Epidermal melanocyte (primary cell): ENCODE results near the gene DEDD2.

ENCODE experiments used
- DNase-seq: peaks from one replicate; pipeline ENCODE4 v3.0.0; 2011; ENCODE audit warnings: low spot score; ENCODE audit not compliant: insufficient read length

DEDD2 gene

DNA sequence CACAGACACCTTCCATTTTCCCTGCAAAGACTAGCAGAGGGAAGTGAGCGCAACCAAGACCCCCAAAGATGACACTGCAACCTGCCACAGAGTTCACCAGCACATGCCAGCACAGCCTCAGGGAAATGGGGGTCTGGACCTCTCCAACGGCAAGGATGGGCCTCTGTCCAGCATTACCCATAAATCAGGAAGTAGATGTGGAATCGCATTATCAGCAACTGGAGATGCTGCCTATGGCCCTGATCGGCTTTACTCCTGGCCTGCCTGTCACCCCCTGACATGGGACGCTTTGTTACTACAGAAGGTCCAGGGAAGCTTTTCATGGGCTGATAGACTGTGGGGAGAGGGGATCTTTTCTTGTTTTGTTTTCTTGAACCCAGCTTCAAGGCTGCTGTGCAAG lies 43.8 kb downstream of the DEDD2 start:
- no peak for DNase-seq

DNA sequence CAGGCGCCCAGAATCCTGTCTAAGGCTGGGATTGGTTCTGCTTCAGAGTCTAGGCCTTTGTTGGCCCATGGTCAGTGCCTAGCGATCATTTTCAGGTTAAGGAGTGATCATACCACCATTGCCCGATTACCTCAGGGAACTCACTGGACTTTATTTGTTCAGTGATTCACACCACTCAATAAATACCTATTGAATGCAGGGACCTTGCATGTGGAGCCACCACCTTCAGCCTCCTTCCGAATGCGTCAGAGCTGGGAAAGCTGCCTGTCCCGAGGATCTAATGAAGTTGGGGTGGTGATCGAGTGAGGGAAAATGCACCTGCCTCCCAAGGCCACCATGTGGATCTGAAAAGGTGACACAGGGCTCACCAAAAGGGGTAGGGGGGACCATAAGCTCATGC lies 45.2 kb downstream of the DEDD2 start:
- DNase-seq, result no peak

DNA sequence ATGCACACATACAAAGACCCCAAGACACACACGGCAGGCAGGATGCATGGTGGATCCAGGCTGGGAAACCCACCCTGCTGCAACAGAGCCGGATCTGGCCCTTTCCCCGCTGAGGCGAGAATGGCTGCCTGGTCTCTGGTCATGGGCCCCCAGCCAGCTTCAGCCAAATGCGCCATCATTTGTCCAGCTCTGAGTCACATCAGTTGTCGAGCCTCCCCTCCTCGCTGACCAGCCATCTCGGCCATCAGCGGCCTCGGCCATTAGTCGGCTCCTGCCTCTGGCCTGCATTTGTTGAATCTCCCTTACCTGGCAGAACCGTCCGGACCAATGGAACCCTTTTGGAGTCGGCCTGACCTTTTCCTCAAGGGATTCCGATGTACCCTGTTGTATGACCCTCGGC lies 46.8 kb downstream of the DEDD2 start:
- DNase-seq, result no peak

DNA sequence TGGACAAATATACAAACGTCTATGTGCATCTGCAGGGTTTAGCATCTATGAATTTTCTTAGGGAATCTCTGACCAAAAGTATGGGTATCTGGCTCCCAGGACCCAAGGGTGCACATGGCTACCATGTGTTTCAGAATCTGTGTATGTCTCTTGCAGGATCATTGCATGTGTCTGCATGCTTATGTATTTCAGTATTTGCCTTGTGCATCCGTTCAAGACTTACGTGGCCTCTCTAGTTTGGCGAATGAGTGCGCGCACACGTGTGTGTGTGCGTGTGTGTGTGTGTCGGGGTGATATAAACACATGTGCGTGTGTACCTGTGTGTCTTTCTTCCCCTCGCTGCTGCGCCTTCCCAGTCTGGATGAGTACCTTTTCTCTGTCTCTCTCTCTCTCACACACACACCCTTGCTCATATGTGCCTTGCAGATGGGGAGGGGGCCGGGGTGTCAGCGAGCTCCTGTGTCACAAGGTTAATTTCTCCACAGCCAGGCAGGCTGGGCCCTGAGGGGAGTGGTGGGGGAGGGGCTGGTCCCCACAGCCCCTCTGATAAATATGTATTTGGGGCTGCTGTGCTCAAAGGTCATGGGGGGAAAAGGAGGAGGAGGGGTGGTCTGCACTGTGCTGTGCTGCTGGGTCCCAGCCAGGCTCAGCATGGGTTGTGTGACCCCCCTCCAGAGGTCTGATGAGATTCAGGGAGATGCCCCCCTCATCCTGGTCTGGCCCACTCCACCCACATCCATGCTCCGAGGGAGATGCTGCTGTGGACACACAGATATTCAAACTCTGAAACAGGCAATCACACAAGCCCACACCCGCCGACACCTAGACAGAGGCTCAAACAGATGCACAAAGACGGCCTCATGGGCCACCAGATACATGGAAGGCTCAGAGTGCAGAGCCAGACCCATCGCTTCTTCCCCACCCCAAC lies 47.7 kb downstream of the DEDD2 start:
- no peak for DNase-seq

DNA sequence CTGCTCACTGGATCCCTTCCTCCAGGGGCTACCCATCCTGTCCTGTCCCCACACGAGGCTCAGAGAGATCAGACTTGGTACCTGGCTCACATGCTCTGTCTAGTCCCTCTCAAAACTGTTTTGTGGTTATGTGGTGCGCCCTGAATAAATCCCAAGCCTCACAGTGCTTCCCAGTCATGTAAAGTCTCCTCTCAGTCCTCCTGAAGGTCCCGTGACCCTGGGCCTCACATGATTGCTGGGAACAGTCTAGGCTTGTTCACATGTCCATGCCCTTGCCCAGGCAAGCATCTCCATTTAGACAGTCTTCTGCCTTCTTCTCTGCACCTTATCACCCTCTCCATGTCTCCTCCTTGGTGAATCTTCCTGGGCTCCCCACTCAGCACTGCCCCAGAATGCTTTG lies 49.3 kb downstream of the DEDD2 start:
- no peak for DNase-seq

DNA sequence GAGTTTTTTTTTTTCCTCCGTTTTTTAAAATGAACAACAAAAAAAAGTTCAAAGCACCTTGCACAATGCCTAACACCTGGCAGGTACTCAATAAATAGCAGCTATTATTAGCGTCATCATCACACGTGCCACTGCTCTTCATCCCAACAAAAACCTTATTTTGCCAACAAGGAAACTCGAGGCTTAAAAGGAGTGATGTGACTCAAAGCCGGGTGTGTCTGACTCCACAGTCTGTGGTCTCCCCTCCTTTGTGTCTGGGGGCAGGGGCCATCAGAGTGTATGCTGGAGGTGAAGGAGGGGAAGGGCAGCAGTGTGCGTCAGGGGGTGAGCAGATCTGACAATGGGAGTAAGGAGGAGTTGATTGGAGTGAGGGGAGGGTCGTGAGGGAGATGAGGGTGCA lies 51.2 kb downstream of the DEDD2 start:
- no peak for DNase-seq

DNA sequence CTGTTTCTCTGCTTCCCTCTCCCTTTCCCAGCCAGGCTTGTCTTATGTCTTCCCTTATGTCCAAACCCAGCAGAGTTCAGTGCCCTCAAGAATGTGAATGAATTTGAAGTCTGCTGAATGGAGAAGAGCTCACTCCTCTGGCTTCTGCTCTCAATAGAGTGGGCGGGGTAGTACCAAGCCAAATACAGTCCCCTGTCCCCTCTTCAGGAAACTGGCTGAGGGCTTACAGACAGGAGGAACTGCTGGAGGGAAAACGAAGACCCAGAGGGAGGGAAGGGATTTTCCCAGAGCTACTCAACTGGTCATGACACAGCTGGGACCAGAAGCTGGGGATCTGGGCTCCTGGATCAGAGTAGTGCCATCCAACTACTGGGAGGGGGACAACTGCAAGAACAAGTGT lies 52.3 kb downstream of the DEDD2 start:
- DNase-seq, result no peak

DNA sequence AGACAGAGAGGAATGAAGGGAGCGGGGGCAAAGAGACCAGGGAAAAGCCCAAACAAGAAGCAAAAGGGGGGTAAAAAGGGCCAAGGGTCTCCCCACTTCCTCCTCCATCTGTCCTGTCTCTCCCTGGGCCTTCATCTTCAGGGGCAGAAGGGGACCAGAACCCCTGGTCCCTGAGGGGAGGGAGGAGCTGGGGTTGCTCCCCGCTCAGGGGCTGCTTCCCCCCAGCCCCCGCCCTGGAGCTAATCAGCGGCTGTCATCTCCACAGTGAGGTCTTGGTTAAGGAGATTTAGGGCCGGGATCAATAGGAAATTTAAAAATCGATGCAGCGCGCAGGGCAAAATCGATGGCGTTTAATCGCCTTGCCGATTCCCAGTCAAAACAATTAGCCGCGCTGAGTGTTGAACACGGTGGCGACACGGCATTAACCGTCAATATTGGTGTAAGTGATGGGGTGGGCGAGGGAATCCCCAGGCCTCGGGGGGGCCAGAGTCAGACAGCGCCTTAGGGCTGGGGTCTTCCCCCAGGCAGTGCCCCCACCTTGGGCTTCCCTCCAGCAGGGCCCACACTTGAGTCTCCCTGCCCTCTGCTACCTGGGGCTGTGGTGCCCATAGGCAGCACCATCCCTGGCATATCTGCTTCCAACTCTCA lies 55.7 kb downstream of the DEDD2 start:
- no peak for DNase-seq

DNA sequence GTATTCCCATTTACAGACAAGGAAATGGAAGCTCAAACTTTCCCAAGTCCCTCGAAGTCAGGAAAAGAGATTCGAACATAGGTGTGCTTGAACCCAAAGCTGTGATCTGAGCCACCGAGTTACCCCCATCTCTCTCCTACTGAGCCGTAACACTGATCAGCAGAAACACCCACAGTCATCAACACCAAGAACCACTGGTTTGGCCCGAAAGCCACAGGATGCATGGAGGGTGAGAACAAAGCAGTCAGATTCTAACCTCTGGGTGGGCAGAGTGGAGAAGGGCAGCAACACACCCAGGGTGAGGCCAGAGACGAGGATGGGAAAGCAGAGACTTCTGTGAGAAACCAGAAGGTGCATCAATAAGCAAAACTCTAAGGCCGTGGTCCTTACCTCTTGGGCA lies 57.5 kb downstream of the DEDD2 start:
- DNase-seq, result no peak

DNA sequence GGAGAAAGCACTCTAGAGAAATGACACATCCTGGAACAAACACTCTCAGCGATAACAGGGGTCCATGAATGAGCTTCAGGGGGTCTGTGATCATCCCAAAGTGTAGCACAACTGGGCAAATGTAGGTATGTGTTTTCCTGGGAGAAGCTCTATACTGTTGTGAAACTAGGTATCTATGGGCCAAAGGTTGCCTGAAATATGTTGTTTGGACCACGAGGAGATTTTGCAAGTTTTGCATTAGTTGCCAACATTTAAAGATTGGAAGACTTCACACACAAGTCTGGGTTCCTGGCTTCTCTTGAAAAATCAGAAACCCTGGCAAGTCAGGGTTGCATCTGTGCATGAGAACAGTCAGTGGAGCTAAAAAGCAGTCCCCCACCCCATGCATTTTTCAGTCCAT lies 58.6 kb downstream of the DEDD2 start:
- DNase-seq, result no peak

DNA sequence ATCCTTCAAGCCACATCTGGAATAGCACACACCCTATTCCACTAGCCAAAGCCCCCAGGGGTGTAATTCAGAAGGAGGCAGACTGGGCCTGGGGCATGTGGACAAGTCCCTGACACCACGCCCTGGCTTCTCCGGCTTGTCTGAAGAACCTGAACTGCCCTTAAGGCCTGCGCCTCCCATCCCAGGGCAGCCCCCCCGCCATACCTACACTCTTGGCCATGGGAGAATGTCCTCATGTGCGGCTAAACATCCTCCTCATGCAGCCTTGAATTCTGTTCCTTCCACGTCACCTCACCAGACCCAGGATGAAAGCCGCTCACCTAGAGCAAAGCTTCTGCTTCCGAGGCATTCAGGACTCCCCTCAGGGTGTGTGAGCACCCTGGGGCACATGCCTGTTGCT lies 60.9 kb downstream of the DEDD2 start:
- no peak for DNase-seq

DNA sequence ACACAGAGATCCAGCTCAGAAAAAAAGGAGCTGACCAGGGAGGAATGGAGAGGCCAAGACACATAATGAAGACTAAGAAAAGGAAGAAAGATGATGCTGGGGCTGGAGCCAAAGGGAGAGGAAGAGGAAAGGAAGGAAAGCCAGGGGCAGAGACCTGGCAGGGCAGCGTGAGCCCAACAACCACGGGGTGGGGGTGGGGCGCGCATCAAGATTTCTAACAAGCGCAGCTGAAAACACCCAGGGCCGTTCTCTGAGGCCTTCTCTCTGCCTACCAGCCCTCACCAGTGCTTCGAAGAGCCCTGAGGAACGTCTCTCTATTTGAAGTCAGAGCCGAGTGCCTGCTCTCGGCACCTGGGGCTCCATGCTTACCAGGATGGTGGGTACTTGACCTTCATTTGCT lies 61.7 kb downstream of the DEDD2 start:
- no peak for DNase-seq

DNA sequence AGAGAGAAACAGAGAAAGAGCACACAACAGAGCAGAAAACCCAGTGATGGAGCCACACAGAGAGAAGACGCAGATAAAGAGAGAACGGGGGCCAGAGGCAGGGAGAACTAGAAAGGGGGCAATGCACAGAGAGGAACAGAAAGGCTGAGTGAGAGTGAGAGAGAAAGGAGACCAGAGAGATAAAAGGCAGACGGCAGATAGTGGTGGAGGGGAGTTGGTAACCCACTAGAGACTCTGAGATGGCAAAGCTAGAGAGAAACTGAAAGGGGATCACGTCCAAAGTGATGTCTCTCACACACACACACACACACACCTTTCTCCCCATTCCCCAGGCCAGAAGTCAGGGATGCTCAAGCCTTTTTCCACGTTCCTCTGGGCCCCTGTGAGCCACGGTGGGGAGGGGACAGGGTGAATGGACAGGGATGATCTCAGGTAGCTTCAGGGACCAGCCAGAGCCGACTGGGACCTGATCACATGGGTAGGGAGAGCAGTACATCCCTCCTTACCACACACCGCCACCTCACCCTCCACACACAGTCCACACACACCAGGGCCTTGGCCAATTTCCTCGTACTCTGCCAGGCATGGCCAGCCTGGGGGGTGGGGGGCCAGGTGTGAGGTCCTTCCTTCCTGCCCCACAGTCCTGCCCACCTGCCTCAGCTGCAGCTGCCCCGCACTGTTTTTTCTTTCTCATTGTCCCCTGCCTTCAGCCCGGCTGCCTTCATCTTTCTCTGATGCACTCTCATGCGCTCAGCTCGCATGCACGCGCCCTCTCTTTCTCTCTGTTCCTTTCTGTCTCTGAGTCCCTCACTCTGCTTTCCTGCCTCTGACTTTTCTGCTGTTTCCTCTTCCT lies 62.8 kb downstream of the DEDD2 start:
- DNase-seq, result no peak

DNA sequence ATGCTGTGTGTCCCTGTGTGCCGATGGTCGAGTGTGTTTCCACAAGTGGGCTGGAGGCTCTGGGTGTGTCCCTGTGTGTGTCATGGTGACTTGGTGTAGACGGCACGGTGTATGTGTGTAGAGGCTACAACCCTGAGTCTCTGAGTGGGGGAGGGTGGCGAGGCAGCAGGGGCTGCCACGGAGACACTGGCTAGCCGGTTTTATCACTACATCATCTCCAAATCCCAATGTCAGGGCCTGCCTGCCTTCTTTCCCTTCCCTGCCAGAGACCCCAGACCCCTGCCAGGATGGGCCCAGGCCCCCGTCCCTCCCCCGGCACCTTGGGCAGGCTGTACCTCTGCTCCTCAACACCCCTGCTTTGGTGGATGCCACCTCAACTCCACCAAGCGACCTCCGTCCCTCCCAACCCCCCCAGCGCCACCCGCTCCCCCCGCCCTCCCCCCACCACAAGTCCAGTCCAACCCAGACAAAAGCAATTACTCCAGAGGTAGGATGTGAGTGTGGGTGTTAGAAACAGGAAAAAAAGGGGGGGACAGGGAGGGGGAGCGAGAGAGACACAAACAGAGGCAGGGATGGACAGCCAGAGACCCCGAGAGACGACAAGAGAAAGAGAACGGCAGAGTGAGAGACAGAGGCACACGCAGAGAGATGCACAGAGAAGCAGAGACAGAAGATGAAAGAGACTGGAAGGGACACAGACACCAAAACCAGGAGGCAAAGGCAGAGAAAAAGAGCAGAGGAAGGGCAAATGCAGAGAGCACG lies 63.6 kb downstream of the DEDD2 start:
- DNase-seq, result no peak

DNA sequence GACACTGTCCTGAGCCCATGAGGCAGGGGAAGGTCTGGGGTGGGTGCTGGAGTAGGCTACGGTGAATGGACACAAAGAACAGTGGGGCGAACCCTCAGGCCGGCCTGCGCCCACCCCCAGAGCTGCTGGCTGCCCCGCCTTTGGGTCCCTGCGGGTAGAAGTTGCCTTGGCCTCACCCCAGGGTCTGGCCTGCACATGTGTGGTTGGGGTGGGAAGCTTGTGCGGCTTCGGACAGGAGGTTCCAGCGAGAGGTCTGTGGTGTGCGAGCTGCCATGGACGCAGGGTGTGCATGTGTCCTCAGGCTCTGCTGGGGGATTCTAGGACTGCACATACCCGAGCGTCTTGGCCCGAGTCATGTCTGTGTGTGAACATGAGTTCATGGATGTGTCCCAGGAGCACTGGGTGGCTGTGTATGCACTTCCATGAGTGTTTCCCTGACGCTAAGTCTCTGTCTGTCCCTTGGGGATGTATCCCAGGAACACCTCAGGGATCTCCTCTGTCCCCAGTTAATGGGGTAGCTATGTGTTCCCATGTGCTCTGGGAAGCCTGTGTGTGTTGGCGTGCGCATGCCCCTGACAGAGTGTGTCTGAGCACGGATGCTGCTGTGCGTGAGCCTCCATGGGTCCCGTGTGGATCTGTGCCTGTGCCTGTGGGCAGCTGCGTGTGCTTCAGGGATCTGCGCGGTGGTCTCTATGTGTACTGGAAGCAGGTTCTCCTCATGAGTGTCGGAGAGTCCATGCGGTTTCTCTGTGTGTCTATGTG lies 64.4 kb downstream of the DEDD2 start:
- no peak for DNase-seq

DNA sequence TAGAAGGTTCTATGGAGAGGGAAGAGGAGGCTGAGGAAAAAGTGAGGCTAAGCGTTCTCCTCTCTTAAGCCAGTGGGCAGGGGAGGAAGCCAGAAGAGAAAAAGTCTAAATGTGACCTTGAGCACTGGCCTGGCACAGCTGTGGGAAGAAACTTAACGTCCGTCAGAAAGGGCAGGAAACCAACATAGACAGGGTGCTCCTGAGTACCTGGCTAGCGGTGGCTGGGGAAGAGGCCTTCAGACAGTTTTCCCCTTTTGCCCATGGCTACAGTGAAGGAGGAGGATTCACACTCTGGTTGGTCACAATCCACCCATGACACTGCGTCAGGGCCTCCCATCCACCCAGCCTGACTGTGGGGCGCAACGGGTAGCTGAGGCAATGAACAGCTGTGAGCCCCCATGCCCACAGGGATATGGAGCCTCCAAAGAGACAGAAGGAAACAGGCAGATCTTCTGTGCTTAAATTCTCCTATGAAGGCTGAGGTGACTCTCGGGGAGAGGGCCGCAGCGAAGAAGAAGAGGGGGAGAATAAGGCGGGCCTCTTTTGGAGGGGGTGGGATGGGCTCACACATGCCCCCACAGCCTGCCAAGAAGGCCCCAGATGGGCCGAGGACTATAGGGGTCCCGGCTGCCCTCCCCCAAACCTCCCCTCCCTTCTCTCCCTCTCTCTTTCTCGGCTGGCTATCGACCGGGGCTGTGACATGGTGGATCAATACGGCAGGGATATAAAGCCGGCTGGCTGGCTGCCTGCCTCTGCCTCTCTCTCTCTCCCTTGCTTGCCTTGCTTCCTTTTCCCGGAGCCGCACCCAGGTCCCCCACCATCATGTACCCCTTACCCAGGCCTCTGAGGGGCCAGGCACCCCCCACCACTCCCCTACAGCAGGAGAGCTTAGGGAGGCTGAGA lies 65.4 kb downstream of the DEDD2 start:
- no peak for DNase-seq

DNA sequence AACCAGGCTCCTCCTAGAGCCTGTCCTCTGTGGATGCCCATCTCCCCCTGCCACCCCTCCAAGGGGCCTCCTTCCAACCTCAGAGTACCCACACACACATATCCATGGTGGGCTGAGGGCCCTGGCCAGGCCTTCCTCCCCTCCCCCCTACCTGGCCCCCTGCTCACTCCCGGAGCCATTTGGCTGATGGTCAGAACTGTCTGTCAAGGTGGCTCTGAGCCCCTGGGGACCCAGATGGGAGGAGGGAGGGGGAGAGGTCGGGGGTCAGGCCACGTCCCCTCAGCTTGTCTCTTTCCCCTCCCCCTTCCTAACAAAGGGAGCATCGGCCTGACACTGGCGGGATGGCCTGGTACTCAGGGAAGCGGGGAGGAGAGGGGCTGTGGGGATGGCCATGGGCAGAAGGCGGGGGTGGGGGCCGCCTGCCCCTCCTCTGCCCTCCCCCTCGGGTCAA lies 66.5 kb downstream of the DEDD2 start:
- no peak for DNase-seq

DNA sequence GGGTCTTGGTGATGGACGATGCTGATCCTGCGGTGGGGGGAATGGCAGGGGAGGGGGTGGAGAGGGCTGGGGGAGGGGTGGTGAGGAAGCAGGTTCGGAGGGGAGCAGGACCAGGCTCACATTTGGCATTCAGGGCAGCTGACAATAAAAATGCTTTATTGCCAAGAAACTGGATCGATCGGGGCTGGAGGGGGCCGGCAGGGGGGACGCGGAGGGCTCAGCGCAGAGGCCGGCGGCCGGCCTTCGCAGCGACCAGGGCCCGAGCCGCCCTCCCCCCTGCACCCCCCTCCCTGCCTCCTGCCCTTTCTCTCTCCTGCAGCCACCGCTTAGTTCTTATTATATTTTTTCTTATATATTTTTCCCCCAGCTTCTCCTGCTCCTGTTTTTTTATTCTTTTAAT lies 67.1 kb downstream of the DEDD2 start:
- no peak for DNase-seq

DNA sequence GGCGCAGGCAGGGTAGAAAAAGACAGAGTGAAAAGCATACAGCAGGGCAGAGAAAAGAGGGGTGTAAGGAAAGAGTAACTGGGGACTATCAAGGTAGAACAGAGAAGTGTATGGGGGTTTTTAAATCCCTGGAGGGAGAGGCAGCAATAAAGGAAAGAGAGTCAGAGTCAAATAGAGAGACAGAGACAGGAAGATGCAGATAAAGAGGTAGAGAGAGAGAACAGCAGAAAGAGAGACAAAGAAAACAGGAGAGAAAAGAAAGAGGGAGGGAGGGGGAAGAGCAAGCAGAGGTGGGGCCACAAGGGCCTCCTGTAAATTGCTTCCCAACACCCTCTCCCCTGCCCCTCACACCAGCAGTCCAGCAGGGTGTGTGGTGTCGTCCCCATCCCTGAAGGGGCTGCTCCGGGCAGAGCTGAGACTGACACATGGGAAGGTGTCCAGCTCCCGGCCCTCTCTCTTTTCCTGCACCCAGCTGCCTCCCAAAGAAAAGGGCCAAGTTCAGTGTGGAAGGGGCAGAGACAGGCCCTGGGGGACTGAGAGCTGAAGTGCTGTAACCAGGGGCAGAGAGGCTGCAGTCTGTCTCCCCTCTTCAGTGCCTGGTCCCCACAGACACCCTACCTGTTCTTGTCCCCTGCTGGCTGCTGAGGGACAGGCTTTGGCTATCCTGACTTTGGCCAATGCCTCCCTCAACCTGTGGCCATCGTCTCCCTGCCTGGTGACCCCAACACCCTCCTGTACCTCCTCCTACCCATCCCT lies 67.9 kb downstream of the DEDD2 start:
- no peak for DNase-seq
